ENCODE measurements around the gene TMEM123.
A peak's percentile ranks its signal among the peaks of the same experiment; 100 is the strongest.

The TMEM123 gene

DNA sequence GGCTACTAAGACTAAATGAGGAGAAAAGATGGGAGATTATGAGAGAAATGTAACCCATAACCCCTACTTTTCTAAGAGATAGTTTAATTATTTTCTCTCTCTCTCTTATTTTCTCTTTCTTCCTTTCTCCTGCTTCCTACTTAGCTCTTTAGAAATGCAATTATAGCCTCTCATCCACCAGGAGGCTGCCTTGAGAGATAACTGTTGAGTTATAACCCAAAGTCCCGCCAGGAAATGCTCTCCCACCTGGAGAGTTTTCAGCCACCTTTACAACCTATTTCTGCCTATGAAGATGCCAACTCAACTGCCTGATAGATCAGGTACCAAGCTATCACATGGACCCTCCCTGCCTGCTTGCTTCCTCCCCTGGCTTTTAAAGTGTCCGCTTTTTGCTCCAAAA is 34.0 kb upstream of the TMEM123 start:
- Histone ChIP-seq H4K12ac (ENCODE audit: low read depth, low read length) (no peak overlapping the region), H3K9ac (ENCODE audit: low read length) (no peak overlapping the region), H4K8ac (ENCODE audit: low read depth, low read length) (no peak overlapping the region), H3K79me1 (ENCODE audit: low read length) (no peaks in the 10 kb centered on the region), H3K4me1 (ENCODE audit: control insufficient read depth in 1 of 2, insufficient read depth in 2 of 2, low read length in 2 of 2) (no peaks in the 10 kb centered on the region), H3K4ac (ENCODE audit: low read depth, low read length) (no peak overlapping the region), H3K18ac (ENCODE audit: low read length) (no peak overlapping the region), H2AK5ac (ENCODE audit: low read length) (no peak overlapping the region), H3K27me3 (ENCODE audit: insufficient read depth, low read length) (no peaks in the 10 kb centered on the region), H3K4me3 (ENCODE audit: low read depth, low read length) (no peak overlapping the region), H3K14ac (ENCODE audit: low read length) (no peak overlapping the region), H3K36me3 (ENCODE audit: control insufficient read depth in 1 of 2, insufficient read depth in 2 of 2, low read length in 2 of 2) (no peaks in the 10 kb centered on the region), H3K9me3 (ENCODE audit: insufficient read depth, low read depth, low read length) (no peaks in the 10 kb centered on the region), H3K23ac (ENCODE audit: low read length) (no peak overlapping the region), H3K27ac (ENCODE audit: low read depth, low read length) (no peak overlapping the region), H2BK12ac (ENCODE audit: low read length) (no peak overlapping the region), H3K4me2 (ENCODE audit: low read length) (no peak overlapping the region), H2BK5ac (ENCODE audit: low read depth, low read length, poor library complexity) (no peak overlapping the region), H3K79me2 (ENCODE audit: control insufficient read depth, insufficient read depth, low read length, poor library complexity) (no peaks in the 10 kb centered on the region), H2AFZ (ENCODE audit: insufficient read depth, low read length, poor library complexity) (no peak overlapping the region), H2BK120ac (ENCODE audit: insufficient read depth, low read length, poor library complexity) (no peak overlapping the region), H4K91ac (ENCODE audit: low read depth, low read length) (no peak overlapping the region)
- DNase-seq, result no peak
- no CpG with 5 or more reads among the region's 2 CpGs for WGBS (ENCODE audit: extremely low coverage, insufficient coverage, insufficient read length)

DNA sequence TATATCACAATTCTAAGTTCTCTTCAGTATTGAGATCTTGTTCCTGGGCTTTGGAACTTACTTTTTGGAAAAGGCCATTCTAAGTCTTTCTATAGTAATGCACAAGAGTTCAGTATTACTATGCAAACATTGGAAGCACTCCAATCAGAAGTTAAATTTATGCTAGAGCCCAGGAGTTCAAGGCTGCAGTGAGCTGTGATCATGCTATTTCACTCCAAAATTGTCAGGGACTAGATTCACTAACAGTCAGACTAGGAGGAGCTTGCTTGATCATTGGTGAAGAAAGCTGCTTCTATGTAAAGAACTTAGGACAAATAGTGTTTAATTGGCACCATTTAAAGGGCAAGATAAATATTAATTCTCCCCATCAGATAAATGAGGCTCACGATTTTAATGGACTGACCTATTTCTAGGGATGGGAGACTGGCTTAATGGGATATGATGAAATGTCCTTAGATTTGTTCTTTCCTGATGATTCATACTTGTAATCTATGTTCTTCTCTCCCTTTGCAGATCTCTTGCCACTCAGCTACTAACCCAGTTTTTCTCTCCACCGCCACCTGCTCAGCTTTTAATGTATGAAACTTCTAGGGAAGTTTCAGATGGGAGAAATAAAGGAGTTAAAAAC is 32.6 kb upstream of the TMEM123 start:
- DNase-seq, result no peak
- no CpG with 5 or more reads among the region's 2 CpGs for WGBS (ENCODE audit: extremely low coverage, insufficient coverage, insufficient read length)
- Histone ChIP-seq H3K9ac (ENCODE audit: low read length) (no peak overlapping the region), H3K23ac (ENCODE audit: low read length) (no peak overlapping the region), H3K14ac (ENCODE audit: low read length) (no peak overlapping the region), H2BK12ac (ENCODE audit: low read length) (no peak overlapping the region), H3K4me1 (ENCODE audit: control insufficient read depth in 1 of 2, insufficient read depth in 2 of 2, low read length in 2 of 2) (no peaks in the 10 kb centered on the region), H2BK5ac (ENCODE audit: low read depth, low read length, poor library complexity) (no peak overlapping the region), H3K9me3 (ENCODE audit: insufficient read depth, low read depth, low read length) (no peaks in the 10 kb centered on the region), H3K27ac (ENCODE audit: low read depth, low read length) (no peak overlapping the region), H4K8ac (ENCODE audit: low read depth, low read length) (no peak overlapping the region), H3K4ac (ENCODE audit: low read depth, low read length) (no peak overlapping the region), H3K36me3 (ENCODE audit: control insufficient read depth in 1 of 2, insufficient read depth in 2 of 2, low read length in 2 of 2) (no peaks in the 10 kb centered on the region), H3K4me3 (ENCODE audit: low read depth, low read length) (no peak overlapping the region), H2BK120ac (ENCODE audit: insufficient read depth, low read length, poor library complexity) (no peak overlapping the region), H2AFZ (ENCODE audit: insufficient read depth, low read length, poor library complexity) (no peak overlapping the region), H3K79me2 (ENCODE audit: control insufficient read depth, insufficient read depth, low read length, poor library complexity) (no peaks in the 10 kb centered on the region), H3K18ac (ENCODE audit: low read length) (no peak overlapping the region), H2AK5ac (ENCODE audit: low read length) (no peak overlapping the region), H3K27me3 (ENCODE audit: insufficient read depth, low read length) (no peaks in the 10 kb centered on the region), H3K4me2 (ENCODE audit: low read length) (no peak overlapping the region), H4K91ac (ENCODE audit: low read depth, low read length) (no peak overlapping the region), H3K79me1 (ENCODE audit: low read length) (no peaks in the 10 kb centered on the region), H4K12ac (ENCODE audit: low read depth, low read length) (no peak overlapping the region)

DNA sequence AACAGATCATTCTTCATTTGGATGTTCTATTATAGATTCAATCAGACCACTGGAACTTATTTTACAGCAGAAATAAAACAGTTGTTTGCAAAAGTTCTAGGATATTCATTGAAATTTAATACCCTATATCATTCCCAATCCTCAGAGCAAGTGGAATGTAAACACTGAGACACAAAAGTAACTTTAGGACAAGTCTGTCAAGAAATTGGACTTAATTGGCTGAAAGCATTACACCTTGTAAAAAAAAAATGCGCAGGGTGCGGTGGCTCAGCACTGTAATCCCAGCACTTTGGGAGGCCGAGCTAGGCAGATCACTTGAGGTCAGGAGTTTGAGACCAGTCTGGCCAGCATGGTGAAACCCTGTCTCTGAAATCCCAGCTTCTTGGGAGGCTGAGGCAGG is 29.9 kb upstream of the TMEM123 start:
- WGBS (ENCODE audit: extremely low coverage, insufficient coverage, insufficient read length), result no CpG with 5 or more reads among the region's 3 CpGs

GRCh38 chr11:102479733-102480132 is 27.2 kb upstream of the TMEM123 start:
- DNase-seq, result no peak
- Histone ChIP-seq H2BK12ac (ENCODE audit: low read length) (no peak overlapping the region), H3K4me3 (ENCODE audit: low read depth, low read length) (no peak overlapping the region), H3K4ac (ENCODE audit: low read depth, low read length) (no peak overlapping the region), H3K27ac (ENCODE audit: low read depth, low read length) (no peak overlapping the region), H3K36me3 (ENCODE audit: control insufficient read depth in 1 of 2, insufficient read depth in 2 of 2, low read length in 2 of 2) (no peaks in the 10 kb centered on the region), H3K18ac (ENCODE audit: low read length) (no peak overlapping the region), H4K91ac (ENCODE audit: low read depth, low read length) (no peak overlapping the region), H2AK5ac (ENCODE audit: low read length) (no peak overlapping the region), H3K9ac (ENCODE audit: low read length) (no peak overlapping the region), H3K4me2 (ENCODE audit: low read length) (no peak overlapping the region), H3K23ac (ENCODE audit: low read length) (no peak overlapping the region), H2BK120ac (ENCODE audit: insufficient read depth, low read length, poor library complexity) (no peak overlapping the region), H3K4me1 (ENCODE audit: control insufficient read depth in 1 of 2, insufficient read depth in 2 of 2, low read length in 2 of 2) (no peaks in the 10 kb centered on the region), H2BK5ac (ENCODE audit: low read depth, low read length, poor library complexity) (no peak overlapping the region), H3K14ac (ENCODE audit: low read length) (no peak overlapping the region), H2AFZ (ENCODE audit: insufficient read depth, low read length, poor library complexity) (no peak overlapping the region), H3K9me3 (ENCODE audit: insufficient read depth, low read depth, low read length) (no peaks in the 10 kb centered on the region), H3K79me1 (ENCODE audit: low read length) (no peaks in the 10 kb centered on the region), H3K79me2 (ENCODE audit: control insufficient read depth, insufficient read depth, low read length, poor library complexity) (no peaks in the 10 kb centered on the region), H3K27me3 (ENCODE audit: insufficient read depth, low read length) (no peaks in the 10 kb centered on the region), H4K12ac (ENCODE audit: low read depth, low read length) (no peak overlapping the region), H4K8ac (ENCODE audit: low read depth, low read length) (no peak overlapping the region)
- no CpG with 5 or more reads among the region's 2 CpGs for WGBS (ENCODE audit: extremely low coverage, insufficient coverage, insufficient read length)

More for the DNA sequence above, 29.9 kb upstream of the TMEM123 start:
- DNase-seq, result peak in 1 of 2 donors; percentile 45
- Histone ChIP-seq H3K4me1 (ENCODE audit: control insufficient read depth in 1 of 2, insufficient read depth in 2 of 2, low read length in 2 of 2) (no peaks in the 10 kb centered on the region), H2BK5ac (ENCODE audit: low read depth, low read length, poor library complexity) (no peak overlapping the region), H3K36me3 (ENCODE audit: control insufficient read depth in 1 of 2, insufficient read depth in 2 of 2, low read length in 2 of 2) (no peaks in the 10 kb centered on the region), H3K79me2 (ENCODE audit: control insufficient read depth, insufficient read depth, low read length, poor library complexity) (no peaks in the 10 kb centered on the region), H3K27me3 (ENCODE audit: insufficient read depth, low read length) (no peaks in the 10 kb centered on the region), H3K14ac (ENCODE audit: low read length) (no peak overlapping the region), H4K91ac (ENCODE audit: low read depth, low read length) (no peak overlapping the region), H3K79me1 (ENCODE audit: low read length) (no peaks in the 10 kb centered on the region), H3K27ac (ENCODE audit: low read depth, low read length) (no peak overlapping the region), H4K8ac (ENCODE audit: low read depth, low read length) (no peak overlapping the region), H3K4ac (ENCODE audit: low read depth, low read length) (no peak overlapping the region), H2AK5ac (ENCODE audit: low read length) (no peak overlapping the region), H3K4me3 (ENCODE audit: low read depth, low read length) (no peak overlapping the region), H2BK12ac (ENCODE audit: low read length) (no peak overlapping the region), H2BK120ac (ENCODE audit: insufficient read depth, low read length, poor library complexity) (no peak overlapping the region), H2AFZ (ENCODE audit: insufficient read depth, low read length, poor library complexity) (no peak overlapping the region), H3K18ac (ENCODE audit: low read length) (no peak overlapping the region), H3K4me2 (ENCODE audit: low read length) (no peak overlapping the region), H3K9ac (ENCODE audit: low read length) (no peak overlapping the region), H3K9me3 (ENCODE audit: insufficient read depth, low read depth, low read length) (no peaks in the 10 kb centered on the region), H3K23ac (ENCODE audit: low read length) (no peak overlapping the region), H4K12ac (ENCODE audit: low read depth, low read length) (no peak overlapping the region)
